Suprapubic skin (tissue), 4 donors: Measurements from ENCODE around the gene CEL. TPM values are rescaled to one million over a fixed set of nuclear protein-coding genes. Genes with fewer than 3 reads are reported as not detected.
"Not testable (repeated sequence)": the region's sequence is repeated elsewhere in the genome, so short reads cannot be mapped to it uniquely, and the experiment has no call there.

Experiments used
- DNase-seq, 2 donors: peaks; one replicate each; pipeline ENCODE4 v3.0.0-alpha.2; 2019; ENCODE audit warnings: low spot score in 2 of 2
- H3K27ac ChIP-seq: fragments of 200-600 bp; sonication (generic); one replicate; pipeline ENCODE4 v1.5.1; 2019
- H3K27me3 ChIP-seq: fragments of 200-600 bp; sonication (generic); one replicate; pipeline ENCODE4 v1.5.1; 2019
- H3K36me3 ChIP-seq: fragments of 200-600 bp; sonication (generic); one replicate; pipeline ENCODE4 v1.5.1; 2019
- H3K4me1 ChIP-seq: fragments of 200-600 bp; sonication (generic); one replicate; pipeline ENCODE4 v1.5.1; 2019
- H3K4me3 ChIP-seq: fragments of 200-600 bp; sonication (generic); one replicate; pipeline ENCODE4 v1.5.1; 2019; ENCODE audit warnings: mild to moderate bottlenecking
- H3K9me3 ChIP-seq: fragments of 200-600 bp; sonication (generic); one replicate; pipeline ENCODE4 v1.5.1; 2019
- CTCF ChIP-seq, 2 donors: fragments of 200-600 bp in 1 of 2; fragments of 450-650 bp in 1 of 2; sonication (generic) in 1 of 2; IDR thresholded peaks; one replicate each; pipeline ENCODE4 v1.5.1; 2016 to 2019; ENCODE audit warnings: antibody characterized with exemption in 2 of 2, mild to moderate bottlenecking in 1 of 2, moderate library complexity in 1 of 2
- EP300 ChIP-seq: sonication (generic); formaldehyde crosslinking; IDR thresholded peaks from one replicate; pipeline ENCODE4 v1.6.1; 2017; ENCODE audit warnings: antibody characterized with exemption
- POLR2A ChIP-seq, 2 donors: fragments of 450-650 bp; IDR thresholded peaks; one replicate each; pipeline ENCODE4 v1.6.1; 2017; ENCODE audit warnings: antibody characterized with exemption in 2 of 2, mild to moderate bottlenecking in 2 of 2, moderate library complexity in 2 of 2
- POLR2AphosphoS5 ChIP-seq, 3 donors: sonication (generic); formaldehyde crosslinking; IDR thresholded peaks; one replicate each; pipeline ENCODE4 v1.6.1; 2017; ENCODE audit warnings: antibody characterized with exemption in 3 of 3
- WGBS: methylation state at CpG from one replicate; pipeline ENCODE4 v1.1.5; 2018; 5-methylcytosine and 5-hydroxymethylcytosine counted together
- total RNA-seq, 4 donors: library from RNA; depleted of rRNA; stranded (reverse); fragments of >200 nt; gene quantifications; one replicate each; pipeline ENCODE4 v1.1.0, GENCODE V29; 2016

Gene CEL
- total RNA-seq: 10 to 100 TPM in 1 of 4 donors, 1 to 10 TPM in 3; 5.2 to 10.7 (median 5.9) TPM

DNA sequence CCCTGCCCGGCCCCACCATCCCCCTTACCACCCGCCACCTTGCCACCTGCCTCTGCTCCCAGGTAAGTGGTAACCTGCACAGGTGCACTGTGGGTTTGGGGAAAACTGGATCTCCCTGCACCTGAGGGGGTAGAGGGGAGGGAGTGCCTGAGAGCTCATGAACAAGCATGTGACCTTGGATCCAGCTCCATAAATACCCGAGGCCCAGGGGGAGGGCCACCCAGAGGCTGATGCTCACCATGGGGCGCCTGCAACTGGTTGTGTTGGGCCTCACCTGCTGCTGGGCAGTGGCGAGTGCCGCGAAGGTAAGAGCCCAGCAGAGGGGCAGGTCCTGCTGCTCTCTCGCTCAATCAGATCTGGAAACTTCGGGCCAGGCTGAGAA is at the start of gene CEL:
Gene CEL (plus strand): TSS at position 218 of the 382 bp plus-strand sequence. CDS start 22 bp downstream, at position 240.
- not testable (repeated sequence) for H3K4me3 ChIP-seq, H3K27ac ChIP-seq, H3K9me3 ChIP-seq, DNase-seq, H3K27me3 ChIP-seq
- Histone ChIP-seq H3K4me1 (peaks cover 32% of the 10 kb centered on the region), H3K36me3 (peaks cover 15% of the 10 kb centered on the region)
- no CpG with 5 or more reads among the region's 9 CpGs for WGBS

DNA sequence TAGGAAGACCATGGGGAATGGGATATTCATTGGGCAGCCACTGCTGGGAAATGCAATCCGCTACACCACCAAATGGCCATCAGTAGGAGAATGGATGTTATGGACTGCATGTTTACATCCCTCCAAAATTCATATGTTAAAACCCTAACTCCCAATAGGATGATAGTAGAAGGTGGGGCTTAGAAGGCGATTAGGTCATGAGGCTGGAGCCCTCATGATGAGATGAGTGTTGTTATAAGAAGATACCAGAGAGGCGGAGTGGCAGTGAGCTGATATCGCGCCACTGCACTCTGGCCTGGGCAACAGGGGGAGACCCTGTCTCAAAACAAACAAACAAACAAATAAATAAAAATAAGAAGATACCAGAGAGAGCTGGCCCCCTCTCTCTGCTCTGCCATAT is 47.1 kb upstream of the CEL start:
- 89% methylated on average over 5 of the region's 5 CpGs for WGBS
- Histone ChIP-seq H3K27ac (no peak overlapping the region), H3K4me3 (no peak overlapping the region), H3K4me1 (no peaks in the 10 kb centered on the region), H3K27me3 (peaks cover 10% of the 10 kb centered on the region), H3K36me3 (no peaks in the 10 kb centered on the region), H3K9me3 (no peaks in the 10 kb centered on the region)
- TF ChIP-seq POLR2AphosphoS5 (IDR thresholded peaks at IDR 0.05) (no peak), EP300 (no peak), POLR2A (IDR thresholded peaks at IDR 0.05) (no peak), CTCF (IDR thresholded peaks at IDR 0.05) (no peak)
- DNase-seq: peak in 1 of 2 donors; percentile 20

GRCh38 chr9:133023117-133023890 is 38.5 kb upstream of the CEL start:
- Histone ChIP-seq H3K4me3 (no peak overlapping the region), H3K27ac (no peak overlapping the region), H3K27me3 (no peaks in the 10 kb centered on the region), H3K4me1 (peaks cover 6% of the 10 kb centered on the region), H3K36me3 (no peaks in the 10 kb centered on the region), H3K9me3 (no peaks in the 10 kb centered on the region)
- TF ChIP-seq POLR2A (IDR thresholded peaks at IDR 0.05): no peak
- no peak for TF ChIP-seq EP300
- TF ChIP-seq POLR2AphosphoS5 (IDR thresholded peaks at IDR 0.05): no peak
- 83% methylated on average over 16 of the region's 26 CpGs for WGBS
- DNase-seq: peak in 1 of 2 donors; percentile 71

GRCh38 chr9:133026426-133026825 is 35.4 kb upstream of the CEL start:
- H3K4me3 ChIP-seq: no peak overlapping the region
- no peak for TF ChIP-seq POLR2A (IDR thresholded peaks at IDR 0.05)
- TF ChIP-seq POLR2AphosphoS5 (IDR thresholded peaks at IDR 0.05): no peak
- no peak for TF ChIP-seq CTCF (IDR thresholded peaks at IDR 0.05)
- TF ChIP-seq EP300: no peak
- no peaks in the 10 kb centered on the region for H3K9me3 ChIP-seq
- H3K27ac ChIP-seq: no peak overlapping the region
- H3K36me3 ChIP-seq: no peaks in the 10 kb centered on the region
- 69% methylated on average over 3 of the region's 3 CpGs for WGBS
- no peaks in the 10 kb centered on the region for H3K27me3 ChIP-seq
- DNase-seq: no peak
- H3K4me1 ChIP-seq: peaks cover 26% of the 10 kb centered on the region

DNA sequence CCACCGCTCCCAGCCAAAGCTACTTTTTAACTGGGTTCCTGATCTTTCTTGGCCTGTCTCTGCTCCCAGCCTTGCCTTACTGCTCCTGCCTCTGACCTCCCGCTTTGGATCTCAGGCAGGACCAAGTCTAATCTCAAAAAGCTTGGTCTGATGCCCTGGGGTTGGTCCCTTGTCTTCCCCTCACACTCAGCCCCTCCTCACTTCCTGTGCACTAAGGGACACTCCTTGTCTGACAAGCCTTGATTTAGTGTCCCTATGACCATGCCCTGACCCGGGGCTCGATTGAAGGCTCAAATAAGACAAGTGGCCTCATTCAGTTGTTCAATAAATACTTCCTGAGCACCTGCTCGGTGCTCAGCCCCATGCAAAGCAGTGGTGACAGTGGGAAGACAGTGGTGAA is 34.6 kb upstream of the CEL start:
- H3K4me1 ChIP-seq: peaks cover 31% of the 10 kb centered on the region
- TF ChIP-seq EP300 (no peak), CTCF (IDR thresholded peaks at IDR 0.05) (no peak), POLR2A (IDR thresholded peaks at IDR 0.05) (no peak), POLR2AphosphoS5 (IDR thresholded peaks at IDR 0.05) (no peak)
- 54% methylated on average over 5 of the region's 5 CpGs for WGBS
- no peak overlapping the region for H3K27ac ChIP-seq
- H3K27me3 ChIP-seq: no peaks in the 10 kb centered on the region
- peak in 1 of 2 donors; percentile 24 for DNase-seq
- no peak overlapping the region for H3K4me3 ChIP-seq
- no peaks in the 10 kb centered on the region for H3K9me3 ChIP-seq
- no peaks in the 10 kb centered on the region for H3K36me3 ChIP-seq

DNA sequence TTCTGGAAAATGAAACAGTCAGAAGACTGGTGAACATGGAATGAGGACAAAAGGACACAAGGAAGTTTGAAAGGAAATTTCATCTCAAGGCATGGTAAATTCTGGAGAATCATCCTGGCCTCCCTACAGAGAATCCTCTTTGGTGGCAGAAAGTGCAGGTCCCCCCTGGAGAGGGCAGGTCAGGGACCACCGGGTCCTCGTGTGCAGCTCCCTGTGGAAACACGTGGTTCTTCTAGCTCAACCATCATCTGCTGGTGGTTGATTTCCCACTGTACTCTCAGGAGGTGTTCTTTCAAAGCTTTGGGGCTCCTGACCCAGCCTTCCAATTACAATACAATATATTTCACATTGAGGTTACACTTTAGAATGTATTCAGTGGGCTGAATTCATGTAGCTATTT is 33.6 kb upstream of the CEL start:
- H3K27ac ChIP-seq: no peak overlapping the region
- H3K36me3 ChIP-seq: no peaks in the 10 kb centered on the region
- no peak for DNase-seq
- TF ChIP-seq POLR2A (IDR thresholded peaks at IDR 0.05): no peak
- no peak for TF ChIP-seq CTCF (IDR thresholded peaks at IDR 0.05)
- TF ChIP-seq POLR2AphosphoS5 (IDR thresholded peaks at IDR 0.05): no peak
- TF ChIP-seq EP300: no peak
- H3K4me1 ChIP-seq: peaks cover 36% of the 10 kb centered on the region
- no peaks in the 10 kb centered on the region for H3K27me3 ChIP-seq
- no peaks in the 10 kb centered on the region for H3K9me3 ChIP-seq
- 78% methylated on average over 3 of the region's 3 CpGs for WGBS
- H3K4me3 ChIP-seq: no peak overlapping the region
